ENCODE results near the gene NOTCH1.
"Not testable (repeated sequence)": the region's sequence is repeated elsewhere in the genome, so short reads cannot be mapped to it uniquely, and the experiment has no call there.

Gene NOTCH1

GRCh38 chr9:136578915-136579649 is 33.2 kb upstream of the NOTCH1 start:
- H3K27ac ChIP-seq = peak overlapping the region; percentile 82
- TF ChIP-seq, protein P1, sequence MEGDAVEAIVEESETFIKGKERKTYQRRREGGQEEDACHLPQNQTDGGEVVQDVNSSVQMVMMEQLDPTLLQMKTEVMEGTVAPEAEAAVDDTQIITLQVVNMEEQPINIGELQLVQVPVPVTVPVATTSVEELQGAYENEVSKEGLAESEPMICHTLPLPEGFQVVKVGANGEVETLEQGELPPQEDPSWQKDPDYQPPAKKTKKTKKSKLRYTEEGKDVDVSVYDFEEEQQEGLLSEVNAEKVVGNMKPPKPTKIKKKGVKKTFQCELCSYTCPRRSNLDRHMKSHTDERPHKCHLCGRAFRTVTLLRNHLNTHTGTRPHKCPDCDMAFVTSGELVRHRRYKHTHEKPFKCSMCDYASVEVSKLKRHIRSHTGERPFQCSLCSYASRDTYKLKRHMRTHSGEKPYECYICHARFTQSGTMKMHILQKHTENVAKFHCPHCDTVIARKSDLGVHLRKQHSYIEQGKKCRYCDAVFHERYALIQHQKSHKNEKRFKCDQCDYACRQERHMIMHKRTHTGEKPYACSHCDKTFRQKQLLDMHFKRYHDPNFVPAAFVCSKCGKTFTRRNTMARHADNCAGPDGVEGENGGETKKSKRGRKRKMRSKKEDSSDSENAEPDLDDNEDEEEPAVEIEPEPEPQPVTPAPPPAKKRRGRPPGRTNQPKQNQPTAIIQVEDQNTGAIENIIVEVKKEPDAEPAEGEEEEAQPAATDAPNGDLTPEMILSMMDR (conservative IDR thresholded peaks at IDR 0.05; ENCODE audit: low read depth) = no peak
- ChIA-PET POLR2A (ENCODE audit: low non-redundant PET) (interaction anchor here (0.7 kb wide), 1 partner anchor 25 kb away, joined by 3 read pairs; no protein-coding TSS in a partner anchor), CTCF (interaction anchor here (0.5 to 1.1 kb wide), 2 partner anchors 65 to 205 kb away, joined by 3 to 6 read pairs; no protein-coding TSS in a partner anchor)
- no peak for DNase-seq (ENCODE audit: low spot score)

DNA sequence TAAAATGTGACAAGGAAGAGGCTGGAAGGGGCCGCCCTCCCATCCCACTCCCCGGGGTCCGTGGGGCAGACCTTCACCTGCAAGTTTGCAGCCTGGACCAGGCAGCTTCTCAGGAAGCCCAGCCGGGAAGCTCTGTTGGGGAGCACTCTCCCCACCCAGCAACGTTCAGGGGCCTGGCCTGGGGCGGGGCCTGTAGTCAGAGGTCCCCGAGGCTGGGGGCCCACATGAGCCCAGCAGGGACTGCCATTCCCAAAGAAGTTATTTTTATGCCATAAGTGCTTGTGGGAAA is 32.7 kb upstream of the NOTCH1 start:
- ChIA-PET CTCF (interaction anchor here (0.5 to 1.1 kb wide), 2 partner anchors 64 to 205 kb away, joined by 3 to 6 read pairs; no protein-coding TSS in a partner anchor), POLR2A (ENCODE audit: low non-redundant PET) (no interaction called here)
- DNase-seq (ENCODE audit: low spot score) = no peak
- peak overlapping the region; percentile 82 for H3K27ac ChIP-seq
- TF ChIP-seq, protein P1 (conservative IDR thresholded peaks at IDR 0.05; ENCODE audit: low read depth) = no peak

DNA sequence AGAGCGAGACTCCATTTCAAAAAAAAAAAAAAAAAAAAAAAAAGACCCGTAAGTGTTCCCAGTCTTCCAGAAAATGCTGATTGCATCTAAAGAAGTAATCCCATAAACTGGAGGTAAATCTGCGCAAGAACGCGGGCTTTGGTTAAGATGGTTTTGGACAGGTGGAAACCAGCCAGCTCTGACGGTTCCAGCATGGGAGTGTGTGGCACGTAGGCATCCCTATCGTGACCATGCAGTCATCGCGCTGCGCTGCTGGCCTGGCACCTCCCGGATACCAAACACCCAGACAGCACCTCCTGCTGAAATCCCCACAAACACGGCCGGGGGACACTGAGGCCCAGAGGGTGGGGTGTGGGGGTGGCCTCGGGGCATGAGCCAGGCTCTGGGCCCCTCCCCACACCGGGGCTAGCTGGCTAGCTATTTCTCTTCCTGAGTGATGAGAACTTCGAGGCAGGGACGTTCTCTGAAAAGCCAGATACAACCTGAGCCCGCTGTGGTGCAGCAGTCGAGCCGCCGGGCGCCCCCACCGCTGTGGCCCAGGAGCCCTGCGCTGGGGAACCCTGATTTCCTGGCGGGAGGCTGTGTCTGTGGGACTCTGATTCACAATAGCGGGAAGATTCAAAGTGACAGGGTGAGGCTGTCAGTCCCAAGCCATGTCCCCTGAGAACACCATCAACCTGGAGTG is 32.2 kb upstream of the NOTCH1 start:
- CTCF ChIA-PET = interaction anchor here (0.5 to 1.1 kb wide), 2 partner anchors 64 to 206 kb away, joined by 3 to 6 read pairs; no protein-coding TSS in a partner anchor

DNA sequence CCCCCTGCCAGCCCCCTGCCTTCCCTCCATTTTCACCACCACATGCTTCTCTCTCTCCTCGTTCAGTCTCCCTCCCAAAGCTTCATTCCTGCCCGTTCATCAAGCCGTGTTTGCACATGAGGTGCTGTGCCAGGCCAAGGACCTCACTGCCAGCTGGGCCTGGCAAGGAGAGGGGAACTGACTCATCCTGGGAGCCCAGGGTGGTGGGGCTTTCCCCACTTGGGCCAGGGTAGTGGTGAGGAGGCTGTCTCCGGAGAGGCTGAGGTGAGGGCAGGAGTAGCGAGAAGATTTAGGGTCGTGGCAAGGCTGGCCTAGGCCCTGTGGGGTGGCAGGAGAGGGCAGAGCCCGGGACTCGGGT is 30.4 kb upstream of the NOTCH1 start:
- ChIA-PET CTCF (interaction anchor here (0.5 to 1.0 kb wide), 7 partner anchors 30 to 194 kb away, joined by 3 to 5 read pairs (median 3); no protein-coding TSS in a partner anchor), POLR2A (ENCODE audit: low non-redundant PET) (interaction anchor here (0.6 kb wide), 1 partner anchor 142 kb away, joined by 3 read pairs; no protein-coding TSS in a partner anchor)
- TF ChIP-seq, protein P1 (conservative IDR thresholded peaks at IDR 0.05; ENCODE audit: low read depth) = no peak
- peak overlapping the region; percentile 82 for H3K27ac ChIP-seq
- peak; percentile 96 for DNase-seq (ENCODE audit: low spot score)

More for the DNA sequence above, 32.2 kb upstream of the NOTCH1 start:
- POLR2A ChIA-PET (ENCODE audit: low non-redundant PET) = interaction anchor here (0.5 kb wide), 1 partner anchor 26 kb away, joined by 3 read pairs; no protein-coding TSS in a partner anchor
- TF ChIP-seq, protein P1 (conservative IDR thresholded peaks at IDR 0.05; ENCODE audit: low read depth) = no peak
- peak overlapping the region; percentile 82 for H3K27ac ChIP-seq
- DNase-seq (ENCODE audit: low spot score) = no peak

GRCh38 chr9:136575626-136576268 is 29.9 kb upstream of the NOTCH1 start:
- CTCF ChIA-PET = interaction anchor here (0.5 to 1.0 kb wide), 7 partner anchors 29 to 870 kb away, joined by 3 to 5 read pairs (median 3); no protein-coding TSS in a partner anchor
- peak overlapping the region; percentile 82 for H3K27ac ChIP-seq
- TF ChIP-seq, protein P1 (conservative IDR thresholded peaks at IDR 0.05; ENCODE audit: low read depth) = no peak
- POLR2A ChIA-PET (ENCODE audit: low non-redundant PET) = interaction anchor here (0.6 kb wide), 1 partner anchor 141 kb away, joined by 3 read pairs; no protein-coding TSS in a partner anchor
- no peak for DNase-seq (ENCODE audit: low spot score)

DNA sequence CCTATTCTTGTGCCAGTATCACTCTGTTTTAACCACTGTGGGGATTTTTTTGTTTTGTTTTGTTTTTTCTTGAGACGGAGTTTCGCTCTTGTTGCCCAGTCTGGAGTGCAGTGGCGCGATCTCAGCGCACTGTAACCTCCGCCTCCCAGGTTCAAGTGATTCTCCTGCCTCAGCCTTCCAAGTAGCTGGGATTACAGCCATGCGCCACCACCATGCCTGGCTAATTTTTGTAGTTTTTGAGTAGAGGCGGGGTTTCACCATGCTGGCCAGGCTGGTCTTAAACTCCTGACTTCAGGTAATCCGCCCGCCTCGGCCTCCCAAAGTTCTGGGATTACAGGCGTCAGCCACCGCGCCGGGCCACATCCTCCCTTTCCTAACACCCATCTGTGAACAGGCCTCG is 28.8 kb upstream of the NOTCH1 start:
- POLR2A ChIA-PET (ENCODE audit: low non-redundant PET); CTCF ChIA-PET; DNase-seq (ENCODE audit: low spot score): not testable (repeated sequence)

More for the DNA sequence above, 28.8 kb upstream of the NOTCH1 start:
- peak overlapping the region; percentile 82 for H3K27ac ChIP-seq
